H54 (cell line): ENCODE results near the gene GNG13.

ENCODE experiments used
- DNase-seq: peaks from one replicate; pipeline ENCODE4 v3.0.0; 2011; ENCODE audit warnings: low spot score, mixed read lengths; ENCODE audit not compliant: insufficient read length
- FAIRE-seq: peaks from 3 replicates; lab custom pipeline; 2011; peaks lifted over from hg19 to GRCh38; lab: Jason Lieb, UNC
- POLR2A ChIP-seq: IDR thresholded peaks from 2 replicates; pipeline ENCODE4 v1.6.1; 2011; ENCODE audit warnings: low read depth, mild to moderate bottlenecking, low read length

The GNG13 gene

DNA sequence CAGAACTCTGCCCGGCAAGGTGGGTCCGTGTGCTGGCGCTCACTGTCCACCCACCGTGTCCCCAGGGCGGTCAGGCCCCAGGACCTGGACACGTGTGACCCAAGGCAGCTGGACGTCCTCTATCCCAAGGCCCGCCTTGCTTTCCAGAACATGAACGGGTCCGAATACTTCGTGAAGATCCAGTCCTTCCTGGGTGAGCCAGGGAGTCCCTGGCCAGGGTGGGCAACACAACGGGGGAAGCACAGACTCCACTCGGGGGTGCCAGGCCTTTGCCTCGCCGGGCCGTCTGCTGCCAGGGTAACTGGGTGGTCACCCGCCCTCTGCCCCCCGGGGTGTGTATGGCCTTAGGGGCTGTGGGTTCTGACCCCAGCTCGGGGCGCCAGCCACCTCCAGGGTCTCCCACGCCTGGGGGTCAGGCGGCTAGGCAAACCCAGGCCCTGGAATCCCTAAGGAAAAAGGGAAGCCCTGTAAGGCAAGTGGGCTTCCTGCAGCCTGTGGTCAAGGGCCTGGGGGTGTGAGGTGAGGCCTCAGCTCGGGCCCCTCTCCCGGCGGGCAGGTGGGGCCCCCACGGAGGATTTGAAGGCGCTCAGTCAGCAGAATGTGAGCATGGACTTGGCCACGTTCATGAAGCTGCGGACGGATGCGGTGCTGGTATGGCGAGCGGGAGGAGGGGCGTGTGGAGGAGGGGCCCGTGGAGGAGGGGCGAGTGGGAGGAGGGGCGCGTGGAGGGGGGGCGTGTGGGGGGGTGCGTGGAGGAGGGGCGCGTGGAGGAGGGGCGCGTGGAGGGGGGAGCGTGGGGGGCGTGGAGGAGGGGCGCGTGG lies 33.5 kb downstream of the GNG13 start:
- no peak for TF ChIP-seq POLR2A
- FAIRE-seq (no peak), DNase-seq (no peak)

DNA sequence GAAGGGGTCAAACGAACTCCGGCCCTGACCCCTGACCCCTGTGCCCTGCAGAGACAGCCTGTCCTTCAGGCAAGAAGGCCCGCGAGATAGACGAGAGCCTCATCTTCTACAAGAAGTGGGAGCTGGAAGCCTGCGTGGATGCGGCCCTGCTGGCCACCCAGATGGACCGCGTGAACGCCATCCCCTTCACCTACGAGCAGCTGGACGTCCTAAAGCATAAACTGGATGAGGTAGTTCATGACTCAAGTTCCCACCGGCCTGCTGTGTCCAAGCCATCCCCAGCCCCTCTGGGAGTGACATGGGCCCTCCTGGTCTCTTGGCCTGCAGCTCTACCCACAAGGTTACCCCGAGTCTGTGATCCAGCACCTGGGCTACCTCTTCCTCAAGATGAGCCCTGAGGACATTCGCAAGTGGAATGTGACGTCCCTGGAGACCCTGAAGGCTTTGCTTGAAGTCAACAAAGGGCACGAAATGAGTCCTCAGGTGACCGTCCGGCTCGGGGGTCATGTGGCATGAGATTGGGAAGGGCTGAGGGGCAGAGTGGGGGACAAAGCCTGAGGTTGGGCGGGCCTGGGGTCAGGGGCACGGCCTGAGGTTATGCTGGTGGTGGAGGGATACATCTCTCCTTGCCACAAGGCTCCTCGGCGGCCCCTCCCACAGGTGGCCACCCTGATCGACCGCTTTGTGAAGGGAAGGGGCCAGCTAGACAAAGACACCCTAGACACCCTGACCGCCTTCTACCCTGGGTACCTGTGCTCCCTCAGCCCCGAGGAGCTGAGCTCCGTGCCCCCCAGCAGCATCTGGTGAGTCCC lies 34.3 kb downstream of the GNG13 start:
- FAIRE-seq (no peak), DNase-seq (no peak)
- no peak for TF ChIP-seq POLR2A

DNA sequence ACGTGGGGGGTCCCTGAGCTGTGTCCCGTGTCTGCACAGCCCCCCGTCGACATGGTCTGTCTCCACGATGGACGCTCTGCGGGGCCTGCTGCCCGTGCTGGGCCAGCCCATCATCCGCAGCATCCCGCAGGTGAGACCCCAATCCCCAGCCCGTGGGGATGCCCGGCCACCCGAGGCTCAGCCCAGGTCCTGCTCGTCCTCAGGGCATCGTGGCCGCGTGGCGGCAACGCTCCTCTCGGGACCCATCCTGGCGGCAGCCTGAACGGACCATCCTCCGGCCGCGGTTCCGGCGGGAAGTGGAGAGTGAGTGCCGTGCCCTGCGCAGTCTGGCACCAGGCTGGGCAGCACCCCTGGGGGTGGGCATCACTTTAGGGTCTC lies 35.1 kb downstream of the GNG13 start:
- FAIRE-seq (no peak), DNase-seq (no peak)
- TF ChIP-seq POLR2A: no peak

DNA sequence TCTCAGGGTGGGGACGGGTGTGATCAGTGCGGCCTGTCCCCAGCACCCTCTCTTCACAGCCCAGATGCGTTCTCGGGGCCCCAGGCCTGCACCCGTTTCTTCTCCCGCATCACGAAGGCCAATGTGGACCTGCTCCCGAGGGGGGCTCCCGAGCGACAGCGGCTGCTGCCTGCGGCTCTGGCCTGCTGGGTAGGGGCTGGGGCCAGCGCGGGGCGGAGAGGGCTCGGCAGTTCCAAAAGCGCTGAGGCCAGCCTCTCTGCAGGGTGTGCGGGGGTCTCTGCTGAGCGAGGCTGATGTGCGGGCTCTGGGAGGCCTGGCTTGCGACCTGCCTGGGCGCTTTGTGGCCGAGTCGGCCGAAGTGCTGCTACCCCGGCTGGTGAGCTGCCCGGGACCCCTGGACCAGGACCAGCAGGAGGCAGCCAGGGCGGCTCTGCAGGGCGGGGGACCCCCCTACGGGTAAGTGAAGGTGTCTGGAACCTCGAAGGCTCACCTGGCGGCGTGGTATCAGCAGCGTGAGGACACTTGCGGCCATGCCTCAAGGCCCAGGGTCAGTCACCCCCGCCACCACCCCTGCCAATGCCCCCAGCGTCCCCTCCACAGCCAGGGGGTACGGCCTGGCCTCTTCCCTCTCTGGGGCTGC lies 35.6 kb downstream of the GNG13 start:
- no peak for DNase-seq
- TF ChIP-seq POLR2A: no peak
- FAIRE-seq: no peak

DNA sequence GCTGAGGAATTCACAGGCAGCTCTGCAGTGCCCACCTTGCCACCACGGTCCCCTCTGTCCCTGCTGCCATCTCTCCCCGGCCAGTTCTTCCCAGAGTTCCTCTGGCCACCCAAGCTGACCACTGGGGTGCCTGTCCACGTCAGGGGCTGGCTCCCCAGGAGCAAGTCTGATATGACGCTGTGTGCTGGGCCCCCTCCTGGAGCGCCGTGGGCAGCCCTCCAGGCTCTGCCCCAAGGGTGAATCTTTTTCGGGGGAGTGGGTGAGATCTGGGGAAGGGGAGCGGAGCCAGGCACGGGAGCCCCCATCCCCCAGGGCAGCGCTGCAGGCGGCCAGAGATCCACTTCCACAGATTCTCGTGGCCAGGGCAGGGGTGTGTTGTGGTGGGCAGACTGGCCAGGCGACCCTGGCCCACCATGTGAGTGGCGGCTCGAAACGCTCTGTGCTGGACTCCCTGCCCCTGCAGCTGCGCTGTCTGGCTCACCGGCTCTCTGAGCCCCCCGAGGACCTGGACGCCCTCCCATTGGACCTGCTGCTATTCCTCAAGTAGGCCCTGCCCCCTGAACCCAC lies 36.3 kb downstream of the GNG13 start:
- no peak for FAIRE-seq

DNA sequence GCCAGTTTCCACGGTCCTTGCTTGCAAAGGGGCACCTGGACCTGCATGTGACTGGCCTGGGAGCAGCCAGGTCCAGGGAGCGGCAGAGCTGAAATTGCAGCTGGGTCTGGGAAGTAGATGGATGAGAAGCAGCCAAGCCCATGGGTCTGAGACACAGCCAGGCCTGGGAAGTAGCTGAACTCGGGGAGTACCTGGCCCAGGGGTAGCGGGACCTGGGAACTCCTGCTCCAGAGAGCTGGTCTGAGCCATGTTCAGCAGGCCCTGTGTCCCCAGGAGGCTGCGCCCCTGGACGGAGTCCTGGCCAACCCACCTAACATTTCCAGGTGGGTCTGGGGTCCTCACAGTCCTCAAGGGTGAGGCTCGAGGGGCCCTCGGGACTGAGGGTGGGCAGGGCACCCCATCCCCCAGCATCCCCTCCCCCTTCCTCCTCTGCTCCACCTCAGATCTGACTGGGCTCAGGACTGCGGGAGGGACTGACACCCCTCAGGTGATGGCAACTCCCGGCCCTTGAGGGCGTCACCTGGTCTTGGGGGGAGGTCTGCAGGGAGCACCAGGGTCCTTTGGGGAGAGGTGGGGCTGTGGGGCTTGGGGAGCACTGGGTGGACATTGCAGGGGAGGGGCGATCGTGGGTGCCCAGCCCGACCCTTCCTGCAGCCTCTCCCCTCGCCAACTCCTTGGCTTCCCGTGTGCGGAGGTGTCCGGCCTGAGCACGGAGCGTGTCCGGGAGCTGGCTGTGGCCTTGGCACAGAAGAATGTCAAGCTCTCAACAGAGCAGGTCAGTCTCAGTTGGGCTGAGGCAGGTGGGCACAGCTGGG lies 37.0 kb downstream of the GNG13 start:
- no peak for TF ChIP-seq POLR2A
- no peak for FAIRE-seq
- no peak for DNase-seq

More for the DNA sequence above, 36.3 kb downstream of the GNG13 start:
- no peak for DNase-seq
- no peak for TF ChIP-seq POLR2A

DNA sequence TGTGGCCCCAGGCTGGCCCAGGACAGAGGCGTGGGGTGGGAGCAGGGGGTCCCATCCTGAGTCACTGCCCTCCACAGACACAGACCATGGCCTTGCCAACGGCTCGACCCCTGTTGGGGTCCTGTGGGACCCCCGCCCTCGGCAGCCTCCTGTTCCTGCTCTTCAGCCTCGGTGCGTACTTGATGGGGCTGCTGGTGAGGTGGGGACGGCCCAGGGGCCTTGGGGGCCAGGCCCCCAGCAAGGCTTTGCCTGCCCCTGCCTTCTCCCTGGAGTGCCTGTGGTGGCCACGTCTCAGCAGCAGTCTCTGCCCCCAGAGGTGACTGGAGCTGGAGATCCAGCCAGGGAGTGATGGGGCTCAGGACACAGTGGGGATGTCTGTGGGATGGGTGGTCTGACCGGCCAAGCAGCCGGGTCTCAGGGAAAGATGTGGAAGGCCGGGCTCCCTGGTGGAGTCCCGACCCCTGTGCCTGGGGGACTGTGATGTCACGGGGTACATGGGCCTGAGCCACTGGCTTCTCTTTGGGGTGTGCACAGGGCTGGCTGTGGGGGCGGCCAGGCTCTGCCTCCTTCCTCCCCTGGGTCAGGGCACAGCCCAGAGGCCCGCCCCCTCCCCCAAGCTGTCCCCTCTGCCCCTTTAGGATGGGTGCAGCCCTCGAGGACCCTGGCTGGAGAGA lies 37.8 kb downstream of the GNG13 start:
- DNase-seq (no peak), FAIRE-seq (no peak)
- no peak for TF ChIP-seq POLR2A

DNA sequence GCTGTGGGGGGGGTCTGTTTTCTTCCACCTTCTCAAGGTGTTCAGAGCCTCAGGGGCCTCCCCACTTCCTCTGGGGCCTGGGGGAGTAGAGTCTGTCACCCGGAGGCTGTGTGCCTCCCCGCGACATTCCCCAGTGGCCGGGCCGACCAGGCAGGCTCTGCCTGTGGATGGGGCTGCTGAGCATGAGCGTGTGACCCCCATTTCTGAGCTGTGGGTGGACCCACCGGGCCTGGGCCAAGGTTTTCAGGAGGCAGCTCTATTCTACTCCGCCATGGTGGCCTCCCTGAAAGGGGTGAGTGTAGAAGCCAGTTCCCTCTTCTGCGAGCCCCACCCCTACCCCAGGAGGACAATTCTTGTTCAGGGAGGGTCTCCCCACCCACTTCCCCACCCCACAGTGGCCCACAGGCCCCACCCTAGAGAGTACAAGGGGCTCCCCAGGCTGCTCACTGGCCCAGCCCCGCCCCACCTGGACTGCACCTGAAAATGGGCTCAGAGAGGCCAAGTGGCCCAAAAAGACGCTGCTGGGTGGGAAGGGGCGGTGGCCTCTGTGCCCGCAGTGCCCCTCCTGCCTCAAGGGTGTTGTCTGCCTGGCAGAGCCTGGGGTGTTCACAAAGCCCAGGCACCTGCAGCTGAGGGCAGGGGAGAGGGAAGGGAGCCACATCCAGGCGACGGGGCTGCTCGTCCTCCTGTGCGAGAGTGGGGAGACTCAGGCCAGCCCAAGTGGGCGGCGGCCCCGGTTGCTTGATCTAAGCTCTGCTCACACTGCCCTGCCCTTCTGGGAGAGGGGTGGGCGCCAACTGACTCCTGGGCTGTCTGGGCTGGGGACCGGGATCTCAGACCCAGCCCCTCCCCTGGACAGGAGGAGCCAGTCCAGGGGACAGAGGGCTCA lies 38.7 kb downstream of the GNG13 start:
- TF ChIP-seq POLR2A: no peak
- FAIRE-seq (no peak), DNase-seq (no peak)

DNA sequence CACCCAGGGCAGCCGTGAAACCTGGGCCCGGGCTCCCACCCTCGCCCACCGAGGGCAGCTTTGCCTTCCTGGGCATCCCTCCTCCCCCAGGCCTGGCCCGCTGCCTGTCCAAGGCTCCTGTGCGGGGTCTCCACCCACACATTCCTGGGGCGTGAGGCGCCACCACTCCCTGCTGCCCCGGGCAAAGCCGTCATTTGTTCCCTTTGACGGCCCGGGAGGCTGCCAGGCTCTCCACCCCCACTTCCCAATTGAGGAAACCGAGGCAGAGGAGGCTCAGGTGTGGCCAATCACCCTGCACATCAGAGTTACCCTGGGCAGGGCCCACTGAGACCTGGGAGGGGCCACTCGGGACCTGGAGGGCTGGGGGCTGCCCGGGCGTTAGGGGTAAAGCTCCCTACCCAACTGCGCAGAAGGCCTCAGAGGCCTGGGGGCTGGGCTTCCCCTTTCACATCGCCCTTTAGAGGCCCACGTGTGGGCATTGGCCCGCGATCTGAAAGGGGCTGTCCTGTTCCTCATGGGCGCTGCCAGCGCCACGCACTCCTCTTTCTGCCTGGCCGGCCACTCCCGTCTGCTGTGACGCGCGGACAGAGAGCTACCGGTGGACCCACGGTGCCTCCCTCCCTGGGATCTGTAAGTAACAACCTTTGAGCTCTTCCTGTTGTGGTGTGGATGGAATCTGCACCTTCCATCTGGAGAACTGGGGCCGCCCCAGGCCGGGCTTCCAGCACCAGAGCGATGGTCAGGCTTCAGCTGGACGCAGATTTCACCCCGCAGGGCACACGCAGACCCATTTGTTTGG lies 39.8 kb downstream of the GNG13 start, which contains the start of gene MSLN:
TSS of gene MSLN (plus strand) at position 190 of the 799 bp plus-strand sequence. CDS start 1,947 bp downstream, outside the sequence.
- FAIRE-seq: no peak
- DNase-seq: peak; percentile 72
- TF ChIP-seq POLR2A: no peak

DNA sequence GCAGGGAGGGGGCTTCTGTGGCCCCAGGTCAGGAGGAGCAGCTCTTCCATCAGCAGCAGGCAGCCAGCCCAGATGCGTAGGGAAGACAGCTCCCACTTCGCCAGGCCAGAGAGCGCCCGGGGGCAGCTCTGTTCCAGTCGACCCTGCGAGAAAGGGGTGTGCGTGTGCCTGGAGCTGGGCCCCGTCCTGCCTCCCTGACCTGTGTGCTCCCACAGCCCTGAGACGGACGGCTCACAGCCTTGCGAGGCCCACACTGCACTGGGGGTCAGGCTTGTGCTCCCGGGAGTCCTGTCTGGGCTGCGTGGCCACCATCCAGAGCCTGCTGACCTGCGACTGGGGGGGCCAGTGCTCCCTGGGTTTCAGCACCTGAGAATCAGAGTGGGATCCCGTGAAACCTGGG lies 40.5 kb downstream of the GNG13 start:
- DNase-seq (no peak), FAIRE-seq (no peak)
- TF ChIP-seq POLR2A: no peak
